PC-3 (cell line): Measurements from ENCODE around the gene KCNJ5. TPM values are rescaled to one million over a fixed set of nuclear protein-coding genes. Genes with fewer than 3 reads are reported as not detected.

ENCODE experiments used
- ATAC-seq: fragments of 200-7000 bp; cut with Tn5 transposase; 2 replicates; pipeline ENCODE4 v1.9.1; 2020; ENCODE audit warnings: mild to moderate bottlenecking, moderate library complexity
- BruUV-seq: library from RNA; stranded (reverse); fragments of 400-500 nt; replicated peaks from 2 replicates; lab custom pipeline; 2021; lab: Mats Ljungman, UMichigan
- CTCF ChIA-PET: fragments of 300-600 bp; sonication (Branson Sonifier 250); formaldehyde crosslinking; loops from one replicate; lab custom pipeline; 2022; ENCODE audit warnings: antibody characterized with exemption; lab: Charles Lee
- POLR2A ChIA-PET: fragments of 300-600 bp; sonication (Branson Sonifier 250); formaldehyde crosslinking; loops from one replicate; lab custom pipeline; 2022; ENCODE audit warnings: antibody characterized with exemption; ENCODE audit not compliant: unreplicated experiment; lab: Charles Lee
- DNase-seq: peaks from one replicate; pipeline ENCODE4 v3.0.0-alpha.2; 2015
- H2AFZ ChIP-seq: fragments of 300-600 bp; sonication (generic); 2 replicates; pipeline ENCODE4 v1.6.0; 2016; ENCODE audit warnings: antibody characterized with exemption, low read length
- H3F3A ChIP-seq: fragments of 300-600 bp; sonication (generic); one replicate; pipeline ENCODE4 v1.6.0; 2017; ENCODE audit warnings: antibody characterized with exemption, low read length, control low read depth, mild to moderate bottlenecking; ENCODE audit not compliant: unreplicated experiment
- H3K27ac ChIP-seq: fragments of 300-600 bp; sonication (generic); 2 replicates; pipeline ENCODE4 v1.5.1; 2016; ENCODE audit warnings: mild to moderate bottlenecking, low read length
- H3K27me3 ChIP-seq: fragments of 300-600 bp; sonication (generic); 2 replicates; pipeline ENCODE4 v1.6.1; 2016; ENCODE audit warnings: low read length, mixed read lengths
- H3K36me3 ChIP-seq: fragments of 300-600 bp; sonication (generic); 2 replicates; pipeline ENCODE4 v1.6.1; 2016; ENCODE audit warnings: low read depth, mixed run types, low read length, mixed read lengths
- H3K4me1 ChIP-seq: fragments of 300-600 bp; sonication (generic); 2 replicates; pipeline ENCODE4 v1.5.1; 2016; ENCODE audit warnings: low read length; ENCODE audit not compliant: insufficient read depth
- H3K4me2 ChIP-seq: fragments of 300-600 bp; sonication (generic); 2 replicates; pipeline ENCODE4 v1.6.0; 2016; ENCODE audit warnings: low read length
- H3K4me3 ChIP-seq: fragments of 300-600 bp; sonication (generic); 2 replicates; pipeline ENCODE4 v1.5.1; 2016; ENCODE audit warnings: mild to moderate bottlenecking, low read length, mixed read lengths
- H3K79me2 ChIP-seq: fragments of 300-600 bp; sonication (generic); 2 replicates; pipeline ENCODE4 v1.6.1; 2017; ENCODE audit warnings: low read length, mixed read lengths
- H3K9ac ChIP-seq: fragments of 300-600 bp; sonication (generic); 2 replicates; pipeline ENCODE4 v1.6.0; 2016; ENCODE audit warnings: mild to moderate bottlenecking, low read length
- H3K9me2 ChIP-seq: fragments of 300-600 bp; sonication (generic); replicated peaks from 2 replicates; pipeline ENCODE4 v1.6.1; 2016; ENCODE audit warnings: mixed run types, low read length, mixed read lengths
- H3K9me3 ChIP-seq: fragments of 300-600 bp; sonication (generic); 2 replicates; pipeline ENCODE4 v1.6.1; 2016; ENCODE audit warnings: low read length, mixed read lengths
- H4K20me1 ChIP-seq: fragments of 300-600 bp; sonication (generic); 2 replicates; pipeline ENCODE4 v1.6.1; 2016; ENCODE audit warnings: low read length, mixed read lengths
- CTCF ChIP-seq: fragments of 300-600 bp; sonication (generic); conservative IDR thresholded peaks from 2 replicates; pipeline ENCODE4 v1.5.1; 2017; ENCODE audit warnings: antibody characterized with exemption, low read depth, mild to moderate bottlenecking, low read length
- EZH2 ChIP-seq: fragments of 300-600 bp; sonication (generic); IDR thresholded peaks from one replicate; pipeline ENCODE4 v1.6.1; 2017; ENCODE audit warnings: antibody characterized with exemption, mild to moderate bottlenecking, low read length; ENCODE audit not compliant: unreplicated experiment
- EZH2phosphoT487 ChIP-seq: fragments of 300-600 bp; sonication (generic); IDR thresholded peaks from 2 replicates; pipeline ENCODE4 v1.6.1; 2018; ENCODE audit warnings: mild to moderate bottlenecking, antibody characterized with exemption, low read length, borderline replicate concordance
- intact Hi-C: fragments of 100-400 bp; cut with micrococcal nuclease; formaldehyde crosslinking; loops from 2 replicates; pipeline ENCODE4 v1.9.0; 2023
- total RNA-seq: library from RNA; depleted of rRNA; stranded (reverse); fragments of >200 nt; gene quantifications from 2 replicates; pipeline ENCODE4 v1.2.3, GENCODE V29; 2014

Gene KCNJ5
- total RNA-seq, 1 experiment from 2014 or later: not detected

- H2AFZ ChIP-seq: no peak overlapping the region
- H4K20me1 ChIP-seq: no peaks in the 10 kb centered on the region
- H3K4me2 ChIP-seq: no peak overlapping the region
- H3K27me3 ChIP-seq: no peaks in the 10 kb centered on the region
- no peaks in the 10 kb centered on the region for H3K36me3 ChIP-seq
- POLR2A ChIA-PET: no interaction called here
- BruUV-seq: no TSS peak
- no peak overlapping the region for H3K27ac ChIP-seq
- ATAC-seq: no peak
- no peaks in the 10 kb centered on the region for H3K9me3 ChIP-seq
- H3K79me2 ChIP-seq: no peaks in the 10 kb centered on the region
- TF ChIP-seq EZH2 (no peak), CTCF (no peak), EZH2phosphoT487 (no peak)
- H3K9ac ChIP-seq: no peak overlapping the region
- no peaks in the 10 kb centered on the region for H3K4me1 ChIP-seq
- no peak for DNase-seq
- H3K9me2 ChIP-seq: no peaks in the 10 kb centered on the region
- intact Hi-C loops: no loop called here
- H3K4me3 ChIP-seq: no peak overlapping the region
- no peaks in the 10 kb centered on the region for H3F3A ChIP-seq
- CTCF ChIA-PET: no interaction called here
These were observed 4.4 kb downstream of the KCNJ5 start for GRCh38 chr11:128895526-128895925.

- no peaks in the 10 kb centered on the region for H3K4me1 ChIP-seq
- H3K27ac ChIP-seq: no peak overlapping the region
- H3F3A ChIP-seq: no peaks in the 10 kb centered on the region
- ChIA-PET CTCF (no interaction called here), POLR2A (no interaction called here)
- no peak for ATAC-seq
- no peaks in the 10 kb centered on the region for H3K79me2 ChIP-seq
- H3K36me3 ChIP-seq: no peaks in the 10 kb centered on the region
- H2AFZ ChIP-seq: no peak overlapping the region
- no TSS peak for BruUV-seq
- no peak overlapping the region for H3K4me3 ChIP-seq
- no peaks in the 10 kb centered on the region for H3K9me3 ChIP-seq
- no peaks in the 10 kb centered on the region for H3K27me3 ChIP-seq
- no peak for TF ChIP-seq EZH2
- no peak for TF ChIP-seq EZH2phosphoT487
- TF ChIP-seq CTCF: no peak
- no peak overlapping the region for H3K9ac ChIP-seq
- no peak overlapping the region for H3K4me2 ChIP-seq
- no peak for DNase-seq
- H3K9me2 ChIP-seq: no peaks in the 10 kb centered on the region
- intact Hi-C loops: no loop called here
- no peaks in the 10 kb centered on the region for H4K20me1 ChIP-seq
These were observed 5.2 kb downstream of the KCNJ5 start for GRCh38 chr11:128896356-128896755.

GRCh38 chr11:128897826-128898225 lies 6.7 kb downstream of the KCNJ5 start:
- Histone ChIP-seq H3K9ac (no peak overlapping the region), H2AFZ (no peak overlapping the region), H3K36me3 (no peaks in the 10 kb centered on the region), H3K27me3 (no peaks in the 10 kb centered on the region), H3K4me1 (no peaks in the 10 kb centered on the region), H3K4me2 (no peak overlapping the region), H3K4me3 (no peak overlapping the region), H3K9me3 (no peaks in the 10 kb centered on the region), H3K79me2 (no peaks in the 10 kb centered on the region), H3K27ac (no peak overlapping the region), H3K9me2 (no peaks in the 10 kb centered on the region), H3F3A (no peaks in the 10 kb centered on the region), H4K20me1 (no peaks in the 10 kb centered on the region)
- ChIA-PET POLR2A (no interaction called here), CTCF (no interaction called here)
- no peak for DNase-seq
- intact Hi-C loops: no loop called here
- BruUV-seq: no TSS peak
- no peak for ATAC-seq
- TF ChIP-seq EZH2phosphoT487: no peak
- no peak for TF ChIP-seq EZH2
- TF ChIP-seq CTCF: no peak
